Myocyte (in vitro differentiated cells): ENCODE results near the gene FBXO39. TPM values are rescaled to one million over a fixed set of nuclear protein-coding genes. Genes with fewer than 3 reads are reported as not detected.
"Not testable (repeated sequence)": the region's sequence is repeated elsewhere in the genome, so short reads cannot be mapped to it uniquely, and the experiment has no call there.

Experiments used
- DNase-seq: peaks from one replicate; pipeline ENCODE4 v3.0.0-alpha.2; 2012; ENCODE audit warnings: low read depth
- total RNA-seq: library from RNA; depleted of rRNA; stranded (reverse); fragments of >200 nt; gene quantifications from 2 replicates; pipeline ENCODE4 v1.2.3, GENCODE V29; 2014

The FBXO39 gene
- total RNA-seq, 1 donor from 2014 or later = not detected

GRCh38 chr17:6789146-6789545 lies 13.1 kb downstream of the FBXO39 start:
- DNase-seq = no peak

- DNase-seq = no peak
Observed at GRCh38 chr17:6793748-6794493, 17.9 kb downstream of the FBXO39 start.

GRCh38 chr17:6796017-6796886 lies 20.2 kb downstream of the FBXO39 start:
- DNase-seq = no peak

GRCh38 chr17:6796887-6797490 lies 21.0 kb downstream of the FBXO39 start:
- peak; percentile 20 for DNase-seq

- DNase-seq = no peak
Observed at GRCh38 chr17:6797718-6798351, 21.8 kb downstream of the FBXO39 start.

GRCh38 chr17:6799738-6800137 lies 23.7 kb downstream of the FBXO39 start:
- DNase-seq = no peak

- DNase-seq = no peak
Observed at GRCh38 chr17:6800422-6801027, 24.5 kb downstream of the FBXO39 start.

- DNase-seq = no peak
Observed at GRCh38 chr17:6811510-6811909, 35.5 kb downstream of the FBXO39 start.

- DNase-seq = no peak
Observed at GRCh38 chr17:6812295-6812694, 36.3 kb downstream of the FBXO39 start.

GRCh38 chr17:6815775-6816174 lies 39.8 kb downstream of the FBXO39 start:
- no peak for DNase-seq

GRCh38 chr17:6816368-6816767 lies 40.4 kb downstream of the FBXO39 start:
- DNase-seq = not testable (repeated sequence)

- DNase-seq = no peak
Observed at GRCh38 chr17:6818938-6819337, 42.9 kb downstream of the FBXO39 start.

GRCh38 chr17:6823011-6823442 lies 47.0 kb downstream of the FBXO39 start:
- DNase-seq = peak; percentile 59

GRCh38 chr17:6830383-6830986 lies 54.5 kb downstream of the FBXO39 start:
- DNase-seq = no peak

GRCh38 chr17:6831661-6832263 lies 55.7 kb downstream of the FBXO39 start, which contains the start of gene TEKT1:
TSS of gene TEKT1 (minus strand) at chr17:6831729. CDS start at chr17:6830376, 1,353 bp downstream.
- peak; percentile 62 for DNase-seq

Other genes with a start within 250 kb of the FBXO39 start
- gene PITPNM3, start 219.7 kb upstream of the FBXO39 start, total RNA-seq = 0.72 and 0.78 TPM in 2 replicates
- gene KIAA0753, start 135.5 kb upstream of the FBXO39 start, total RNA-seq = 5.6 and 5.7 TPM in 2 replicates
- 93.0 and 140 TPM in 2 replicates for gene TXNDC17, start 135.2 kb upstream of the FBXO39 start, total RNA-seq
- gene MED31, start 124.6 kb upstream of the FBXO39 start, total RNA-seq = 9.3 and 15.6 TPM in 2 replicates
- 0.31 and 0.70 TPM in 2 replicates for gene C17orf100, start 124.5 kb upstream of the FBXO39 start, total RNA-seq
- gene SLC13A5, start 62.8 kb upstream of the FBXO39 start, total RNA-seq = not detected in 2 replicates
- 6.8 and 9.7 TPM in 2 replicates for gene XAF1, start 20.2 kb upstream of the FBXO39 start, total RNA-seq
- gene TEKT1, start 55.5 kb downstream of the FBXO39 start, total RNA-seq = not detected in 2 replicates
- gene ALOX12, start 219.8 kb downstream of the FBXO39 start, total RNA-seq = not detected in 2 replicates
- 205 and 259 TPM in 2 replicates for gene RNASEK, start 236.4 kb downstream of the FBXO39 start, total RNA-seq
- gene BCL6B, start 246.8 kb downstream of the FBXO39 start, total RNA-seq = not detected in 2 replicates